K562 (cell line): Measurements from ENCODE around the gene STK16. TPM values are rescaled to one million over a fixed set of nuclear protein-coding genes. Genes with fewer than 3 reads are reported as not detected.

Source experiments
- ATAC-seq: fragments of 200-7000 bp; cut with Tn5 transposase; 3 replicates; pipeline ENCODE4 v1.9.1; 2020; ENCODE audit warnings: moderate library complexity
- BruUV-seq: library from RNA; stranded (reverse); fragments of 400-500 nt; replicated peaks from 2 replicates; lab custom pipeline; 2021; lab: Mats Ljungman, UMichigan
- CTCF ChIA-PET: fragments of 300-600 bp; formaldehyde crosslinking; extraction: SDS; loops from one replicate; lab custom pipeline; 2021; ENCODE audit warnings: low intra/inter-chr PET ratio; lab: Yijun Ruan, JAX
- POLR2A ChIA-PET: fragments of 300-600, 350-650 bp; sonication (Branson Sonifier 250); formaldehyde crosslinking; extraction: SDS; loops from one replicate; lab custom pipeline; 2021; ENCODE audit warnings: antibody characterized with exemption, inconsistent platforms; lab: Yijun Ruan, JAX
- DNase-seq, 4 experiments: peaks; one replicate each; pipeline versions ENCODE4 v3.0.0 to v3.0.0-alpha.2; 2011 to 2018; ENCODE audit warnings: low spot score in 3 of 4, mixed read lengths in 3 of 4; ENCODE audit errors: extremely low read depth in 1 of 4
- FAIRE-seq: peaks from 2 replicates; lab custom pipeline; 2011; peaks lifted over from hg19 to GRCh38; lab: Jason Lieb, UNC
- H2AFZ ChIP-seq: 2 replicates; pipeline ENCODE4 v1.6.0; 2011; ENCODE audit warnings: low read depth, low read length, control low read depth, inconsistent platforms
- H3K27ac ChIP-seq: fragments of 200-600 bp; 3 replicates; pipeline ENCODE4 v1.8.0; 2011; ENCODE audit warnings: low read depth, mild to moderate bottlenecking, control low read depth, inconsistent platforms, low read length, moderate library complexity, mixed read lengths; ENCODE audit errors: extremely low read depth
- H3K27me3 ChIP-seq, 2 experiments: fragments of 300-600 bp in 1 of 2; 2 replicates in 1 of 2; 3 replicates in 1 of 2; pipeline versions ENCODE4 v1.6.0 to v1.8.0; 2011; ENCODE audit warnings: inconsistent platforms in 2 of 2, low read length in 2 of 2, mild to moderate bottlenecking in 1 of 2, mixed read lengths in 1 of 2, moderate library complexity in 1 of 2; ENCODE audit not compliant: control insufficient read depth in 2 of 2, insufficient read depth in 2 of 2
- H3K36me3 ChIP-seq: fragments of 300-600 bp; 3 replicates; pipeline ENCODE4 v1.8.0; 2011; ENCODE audit warnings: mild to moderate bottlenecking, low read length, inconsistent platforms; ENCODE audit not compliant: control insufficient read depth, insufficient read depth
- H3K4me1 ChIP-seq, 2 experiments: fragments of 200-600 bp in 1 of 2; replicated peaks in 1 of 2; 2 replicates in 1 of 2; 3 replicates in 1 of 2; pipeline versions ENCODE4 v1.5.1 to v1.8.0; 2011; ENCODE audit warnings: inconsistent platforms in 2 of 2, low read length in 2 of 2, mild to moderate bottlenecking in 1 of 2, mixed read lengths in 1 of 2, moderate library complexity in 1 of 2; ENCODE audit not compliant: control insufficient read depth in 2 of 2, insufficient read depth in 2 of 2
- H3K4me2 ChIP-seq: 2 replicates; pipeline ENCODE4 v1.6.1; 2011; ENCODE audit warnings: low read length, control low read depth, inconsistent platforms, mixed read lengths; ENCODE audit not compliant: insufficient read depth
- H3K4me3 ChIP-seq: fragments of 200-600 bp; sonication (generic), shearing (Covaris generic); 2 replicates; pipeline ENCODE4 v1.5.1; 2016; ENCODE audit warnings: control low read depth, inconsistent platforms
- H3K79me2 ChIP-seq: fragments of 200-600 bp; 3 replicates; pipeline ENCODE4 v1.8.0; 2011; ENCODE audit warnings: low read length, inconsistent platforms; ENCODE audit not compliant: control insufficient read depth, insufficient read depth
- H3K9ac ChIP-seq, 2 experiments: 2 replicates each; pipeline versions ENCODE4 v1.6.0 to v1.6.1; 2011; ENCODE audit warnings: low read depth in 2 of 2, low read length in 2 of 2, control low read depth in 1 of 2, inconsistent platforms in 1 of 2, mild to moderate bottlenecking in 1 of 2, mixed read lengths in 1 of 2; ENCODE audit not compliant: insufficient read depth in 1 of 2
- H3K9me1 ChIP-seq: one replicate; pipeline ENCODE4 v1.6.0; 2011; ENCODE audit warnings: inconsistent platforms, mild to moderate bottlenecking, low read length, moderate library complexity; ENCODE audit not compliant: control insufficient read depth, insufficient read depth
- H3K9me3 ChIP-seq: replicated peaks from 2 replicates; pipeline ENCODE4 v1.5.1; 2011; ENCODE audit warnings: low read depth, low read length, inconsistent platforms; ENCODE audit not compliant: control insufficient read depth, insufficient read depth
- H4K20me1 ChIP-seq: replicated peaks from 2 replicates; pipeline ENCODE4 v1.6.1; 2011; ENCODE audit warnings: low read length, inconsistent platforms, mixed read lengths; ENCODE audit not compliant: control insufficient read depth, insufficient read depth
- CBX2 ChIP-seq: fragments of 200-600 bp; sonication (generic); IDR thresholded peaks from one replicate; pipeline ENCODE4 v1.6.1; 2012; ENCODE audit warnings: mild to moderate bottlenecking, low read length, inconsistent platforms; ENCODE audit not compliant: insufficient read depth, poor library complexity, severe bottlenecking
- CHD2 ChIP-seq: IDR thresholded peaks from 2 replicates; pipeline ENCODE4 v1.6.1; 2011; ENCODE audit warnings: low read depth, low read length
- EGR1 ChIP-seq: fragments of 450-650 bp; conservative IDR thresholded peaks from 2 replicates; pipeline ENCODE4 v1.6.1; 2017; ENCODE audit warnings: mild to moderate bottlenecking
- EWSR1 ChIP-seq: fragments of 450-650 bp; IDR thresholded peaks from 2 replicates; pipeline ENCODE4 v1.6.1; 2018; ENCODE audit warnings: borderline replicate concordance, mild to moderate bottlenecking, low read depth, moderate library complexity; ENCODE audit not compliant: partially characterized antibody
- MBD2 ChIP-seq: sonication (generic); IDR thresholded peaks from 2 replicates; pipeline ENCODE4 v1.6.1; 2016; ENCODE audit warnings: low read depth, borderline replicate concordance
- MCM2 ChIP-seq: fragments of 450-650 bp; IDR thresholded peaks from 2 replicates; pipeline ENCODE4 v1.6.1; 2017; ENCODE audit warnings: low read depth, mild to moderate bottlenecking
- MCM5 ChIP-seq: fragments of 450-650 bp; IDR thresholded peaks from 2 replicates; pipeline ENCODE4 v1.6.1; 2016; ENCODE audit warnings: low read depth
- MEIS2 ChIP-seq: fragments of 450-650 bp; IDR thresholded peaks from 2 replicates; pipeline ENCODE4 v1.6.1; 2014; ENCODE audit warnings: mild to moderate bottlenecking; ENCODE audit not compliant: partially characterized antibody
- PTTG1 ChIP-seq: fragments of 450-650 bp; IDR thresholded peaks from 2 replicates; pipeline ENCODE4 v1.6.1; 2016; ENCODE audit warnings: low read depth, mild to moderate bottlenecking, missing genetic modification characterization, missing compliant biosample characterization
- SMAD3 ChIP-seq: fragments of 450-650 bp; formaldehyde crosslinking; conservative IDR thresholded peaks from 2 replicates; pipeline ENCODE4 v1.4.0; 2020; ENCODE audit warnings: mild to moderate bottlenecking
- SNAPC5 ChIP-seq: fragments of 250-450 bp; sonication (Bioruptor Pico); IDR thresholded peaks from 2 replicates; pipeline ENCODE4 v1.8.0; 2021; ENCODE audit warnings: moderate library complexity, mild to moderate bottlenecking, inconsistent platforms
- SP2 ChIP-seq: IDR thresholded peaks from 2 replicates; pipeline ENCODE4 v1.6.1; 2011; ENCODE audit warnings: mild to moderate bottlenecking, low read depth, low read length, moderate library complexity; ENCODE audit not compliant: poor library complexity, severe bottlenecking; ENCODE audit errors: extremely low read depth
- TAL1 ChIP-seq: fragments of 450-650 bp; IDR thresholded peaks from 2 replicates; pipeline ENCODE4 v1.6.1; 2016; ENCODE audit warnings: mild to moderate bottlenecking
- ZNF124 ChIP-seq: sonication (generic); formaldehyde crosslinking; IDR thresholded peaks from 2 replicates; pipeline ENCODE4 v1.8.1; 2022; ENCODE audit warnings: missing genetic modification reagents
- ZNF77 ChIP-seq: fragments of 250-450 bp; sonication (Bioruptor Pico); IDR thresholded peaks from 2 replicates; pipeline ENCODE4 v1.5.0; 2020
- WGBS: fragments of 100-300 bp; shearing (Covaris generic); methylation state at CpG from one replicate; pipeline ENCODE4 v1.1.6; 2016; ENCODE audit warnings: low coverage, mixed read lengths; ENCODE audit not compliant: insufficient coverage; ENCODE audit errors: missing lambda C conversion rate; 5-methylcytosine and 5-hydroxymethylcytosine counted together
- in situ Hi-C: fragments of 300-500 bp; cut with MboI; formaldehyde crosslinking; loops from 4 replicates; pipeline ENCODE4 v1.15.0; 2018; ENCODE audit warnings: inconsistent platforms, mixed read lengths
- intact Hi-C: fragments of 100-400 bp; cut with micrococcal nuclease; formaldehyde crosslinking; loops from 2 replicates; pipeline ENCODE4 v1.14.2; 2022
- polyA plus RNA-seq, 8 experiments: library from polyadenylated mRNA; depleted of rRNA in 4 of 8; stranded (reverse) in 5 of 8; unstranded in 3 of 8; fragments of >200 nt; fragmentation: Nextera tagmentation in 2 of 8; fragmentation: Illumina TruSeq in 1 of 8; extraction: Ambion mirVana in 2 of 8; extraction: Trizol in 1 of 8; gene quantifications; 2 replicates each; pipeline versions ENCODE4 v1.2.1 to v1.2.3, GENCODE V29; 2011 to 2014; ENCODE audit warnings: inconsistent platforms in 1 of 8, missing spikeins in 1 of 8
- total RNA-seq, 7 experiments: library from RNA; depleted of rRNA in 6 of 7; stranded (reverse); fragments of >200 nt in 6 of 7; fragmentation: Illumina TruSeq in 2 of 7; extraction: Trizol in 2 of 7; gene quantifications; 2 replicates each; pipeline versions ENCODE4 v1.2.1 to v1.2.3, GENCODE V29; 2011 to 2021; ENCODE audit warnings: low replicate concordance in 1 of 7
- TF ChIP-seq, protein P1 (sequence below): fragments of 450-650 bp; formaldehyde crosslinking; IDR thresholded peaks from 2 replicates; pipeline ENCODE4 v1.4.0; 2020; ENCODE audit warnings: mild to moderate bottlenecking, mixed read lengths

The STK16 gene
- total and polyA plus RNA-seq, 9 of the 15 experiments (the other 6 are each of a cell fraction or from before 2014, with no cell fraction given): 5.4 to 36.2 (median 17.8) TPM

DNA sequence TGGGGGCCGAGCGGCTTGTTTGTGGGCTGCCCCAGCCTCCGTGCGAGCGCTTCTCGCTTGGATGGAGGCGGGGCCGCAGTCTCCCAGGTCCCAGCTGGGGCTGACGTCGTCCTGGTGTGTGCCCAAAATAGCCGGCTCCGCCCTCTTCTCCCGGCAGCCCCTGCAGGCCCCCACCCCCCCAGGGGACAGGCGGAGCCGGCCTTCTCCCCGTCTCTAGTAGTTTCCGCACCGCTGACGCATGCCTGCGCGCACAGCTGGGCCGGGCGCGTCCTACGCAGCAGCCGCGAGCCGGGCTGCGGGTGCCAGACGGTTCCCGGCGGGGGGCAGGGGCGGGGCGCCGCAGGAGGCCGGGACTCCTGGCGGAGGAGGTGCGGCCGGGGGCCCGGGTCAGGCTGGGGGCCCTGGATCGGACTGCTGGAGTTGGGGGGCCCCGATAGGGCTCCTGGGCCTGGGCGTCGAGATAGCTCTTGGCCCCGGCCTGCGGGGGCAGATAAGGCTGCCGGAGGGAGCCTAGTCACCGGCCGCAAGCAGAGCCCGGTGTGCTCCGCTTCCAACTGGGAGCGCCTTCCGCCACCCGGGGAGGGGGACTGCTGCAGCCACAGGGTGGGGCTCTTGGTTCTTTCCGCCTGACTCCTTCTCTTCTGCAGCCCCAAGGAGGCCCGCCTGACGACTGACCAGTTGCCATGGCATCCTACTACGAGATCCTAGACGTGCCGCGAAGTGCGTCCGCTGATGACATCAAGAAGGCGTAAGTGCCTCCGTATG lies 34.1 kb downstream of the STK16 start, which contains the start of gene DNAJB2:
DNAJB2 (plus strand) TSS at position 216 of the 765 bp plus-strand sequence; CDS start at position 684, 468 bp downstream.
- peak within 1 kb of the TSS; percentile 96 for H2AFZ ChIP-seq
- in situ Hi-C loops (no loop called here), intact Hi-C loops (loop anchor here (1.0 to 5.0 kb wide), 6 partner anchors 15 to 318 kb away; partner anchors contain the start of genes ABCB6, NHEJ1, STK11IP and TUBA4A)
- H3K27me3 ChIP-seq: no peaks in the 10 kb centered on the region
- H3K36me3 ChIP-seq: no peaks in the 10 kb centered on the region
- H3K27ac ChIP-seq: peak within 1 kb of the TSS; percentile 87
- H3K9me3 ChIP-seq: no peaks in the 10 kb centered on the region
- H4K20me1 ChIP-seq: no peaks in the 10 kb centered on the region
- H3K4me2 ChIP-seq: peak within 1 kb of the TSS; percentile 90
- ChIA-PET POLR2A (interaction anchor here (0.6 to 1.6 kb wide), 14 partner anchors 9 to 146 kb away, joined by 3 to 8 read pairs (median 4); partner anchors contain the start of genes CNPPD1, DNPEP, GLB1L and STK16), CTCF (interaction anchor here (0.7 to 4.3 kb wide), 2 partner anchors 16 to 20 kb away, joined by 3 to 28 read pairs; no protein-coding TSS in a partner anchor)
- peaks cover 5% of the 10 kb centered on the region for H3K9me1 ChIP-seq
- ATAC-seq: peak; percentile 91
- H3K4me1 ChIP-seq: peaks cover 42 to 55% of the 10 kb centered on the region in 2 experiments
- BruUV-seq: no TSS peak
- WGBS: 0% methylated on average over 28 of the region's 65 CpGs
- H3K4me3 ChIP-seq: peak within 1 kb of the TSS; percentile 34
- peak; percentile 93 to 97 (median 95) for DNase-seq
- H3K9ac ChIP-seq: peak within 1 kb of the TSS; percentile 80 to 84
- H3K79me2 ChIP-seq: no peaks in the 10 kb centered on the region
- FAIRE-seq: peak; percentile 90
- TF ChIP-seq EWSR1 (no peak), CBX2 (no peak), ZNF77 (CRISPR knock-in tag) (no peak), MCM2 (no peak), EGR1 (peak; percentile 71), MCM5 (no peak), MBD2 (peak; percentile 23; the same call in 1 of the 2 replicates), PTTG1 (tag) (no peak), ZNF124 (CRISPR knock-in tag) (no peak), CHD2 (no peak), TAL1 (peak; percentile 98), SMAD3 (CRISPR knock-in tag) (peak; percentile 88), MEIS2 (peak; percentile 91), SP2 (no peak), SNAPC5 (CRISPR knock-in tag) (no peak)
- TF ChIP-seq, protein P1, sequence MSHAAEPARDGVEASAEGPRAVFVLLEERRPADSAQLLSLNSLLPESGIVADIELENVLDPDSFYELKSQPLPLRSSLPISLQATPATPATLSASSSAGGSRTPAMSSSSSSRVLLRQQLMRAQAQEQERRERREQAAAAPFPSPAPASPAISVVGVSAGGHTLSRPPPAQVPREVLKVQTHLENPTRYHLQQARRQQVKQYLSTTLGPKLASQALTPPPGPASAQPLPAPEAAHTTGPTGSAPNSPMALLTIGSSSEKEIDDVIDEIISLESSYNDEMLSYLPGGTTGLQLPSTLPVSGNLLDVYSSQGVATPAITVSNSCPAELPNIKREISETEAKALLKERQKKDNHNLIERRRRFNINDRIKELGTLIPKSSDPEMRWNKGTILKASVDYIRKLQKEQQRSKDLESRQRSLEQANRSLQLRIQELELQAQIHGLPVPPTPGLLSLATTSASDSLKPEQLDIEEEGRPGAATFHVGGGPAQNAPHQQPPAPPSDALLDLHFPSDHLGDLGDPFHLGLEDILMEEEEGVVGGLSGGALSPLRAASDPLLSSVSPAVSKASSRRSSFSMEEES (CRISPR knock-in tag): no peak
